ENCODE data around the gene FXR2. TPM values are rescaled to one million over a fixed set of nuclear protein-coding genes. Genes with fewer than 3 reads are reported as not detected.

FXR2 gene
- total and polyA plus RNA-seq, 2 donors from 2014 or later: 29.3 to 59.2 TPM

DNA sequence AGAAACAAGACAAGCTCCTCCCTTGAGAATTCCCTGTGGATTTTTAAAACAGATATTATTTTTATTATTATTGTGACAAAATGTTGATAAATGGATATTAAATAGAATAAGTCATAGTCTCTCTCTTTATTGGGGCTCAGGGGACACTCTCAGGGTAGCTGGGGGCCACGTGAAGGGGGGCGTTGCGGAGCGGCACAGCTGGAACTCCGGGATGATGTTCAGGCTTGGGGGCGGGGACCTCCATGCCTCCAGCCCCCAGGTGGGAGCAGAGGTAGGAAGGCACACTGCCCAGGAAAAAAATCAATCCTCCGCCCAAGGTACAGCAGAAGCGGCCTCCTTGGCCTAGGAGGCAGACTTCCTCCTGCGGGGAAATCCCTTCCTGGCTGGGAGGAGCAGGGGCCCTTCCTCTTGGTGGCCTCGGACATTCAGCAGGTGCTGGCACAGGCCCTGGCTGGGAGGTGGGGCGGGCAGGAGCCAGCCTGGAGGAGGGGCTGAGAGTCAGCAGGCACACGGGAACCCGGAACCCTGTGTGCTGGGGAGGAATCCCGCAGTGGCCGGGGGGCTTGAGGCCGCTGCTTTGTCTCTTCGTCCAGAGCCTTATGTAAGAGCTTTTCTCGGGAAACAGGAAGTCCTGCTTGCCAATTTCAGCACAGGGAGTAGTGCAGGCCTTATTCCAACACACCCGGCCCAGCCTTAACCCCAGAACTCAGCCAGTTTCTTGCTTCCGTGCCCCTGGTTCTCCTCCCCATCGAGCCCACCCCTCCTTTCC lies 56.7 kb downstream of the FXR2 start:
- FAIRE-seq (no peak), DNase-seq (peak; percentile 71 to 97 (median 86))
- H3K4me3 ChIP-seq (ENCODE audit: low read length in 3 of 3): peak overlapping the region; percentile 26 to 86 (median 65)
- no peaks in the 10 kb centered on the region for H3K27me3 ChIP-seq (ENCODE audit: control insufficient read depth, insufficient read depth, low read length)
- H3K9ac ChIP-seq (ENCODE audit: low read length in 3 of 3): peak overlapping the region in 2 of 3 donors; percentile 67 to 92
- TF ChIP-seq, protein P1, sequence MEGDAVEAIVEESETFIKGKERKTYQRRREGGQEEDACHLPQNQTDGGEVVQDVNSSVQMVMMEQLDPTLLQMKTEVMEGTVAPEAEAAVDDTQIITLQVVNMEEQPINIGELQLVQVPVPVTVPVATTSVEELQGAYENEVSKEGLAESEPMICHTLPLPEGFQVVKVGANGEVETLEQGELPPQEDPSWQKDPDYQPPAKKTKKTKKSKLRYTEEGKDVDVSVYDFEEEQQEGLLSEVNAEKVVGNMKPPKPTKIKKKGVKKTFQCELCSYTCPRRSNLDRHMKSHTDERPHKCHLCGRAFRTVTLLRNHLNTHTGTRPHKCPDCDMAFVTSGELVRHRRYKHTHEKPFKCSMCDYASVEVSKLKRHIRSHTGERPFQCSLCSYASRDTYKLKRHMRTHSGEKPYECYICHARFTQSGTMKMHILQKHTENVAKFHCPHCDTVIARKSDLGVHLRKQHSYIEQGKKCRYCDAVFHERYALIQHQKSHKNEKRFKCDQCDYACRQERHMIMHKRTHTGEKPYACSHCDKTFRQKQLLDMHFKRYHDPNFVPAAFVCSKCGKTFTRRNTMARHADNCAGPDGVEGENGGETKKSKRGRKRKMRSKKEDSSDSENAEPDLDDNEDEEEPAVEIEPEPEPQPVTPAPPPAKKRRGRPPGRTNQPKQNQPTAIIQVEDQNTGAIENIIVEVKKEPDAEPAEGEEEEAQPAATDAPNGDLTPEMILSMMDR (IDR thresholded peaks at IDR 0.05; ENCODE audit: borderline replicate concordance, extremely low read depth, insufficient read depth): no peak
- H3K4me1 ChIP-seq (ENCODE audit: control insufficient read depth in 2 of 3, insufficient read depth in 2 of 3, low read depth in 1 of 3, low read length in 3 of 3): peaks cover 3 to 43% (median 34%) of the 10 kb centered on the region in 3 donors
- H3K36me3 ChIP-seq (ENCODE audit: control insufficient read depth in 2 of 3, insufficient read depth in 3 of 3, low read length in 3 of 3): no peaks in the 10 kb centered on the region
- peak overlapping the region; percentile 99 to 100 for H3K27ac ChIP-seq (ENCODE audit: low read depth in 2 of 2, low read length in 2 of 2)
- H3K9me3 ChIP-seq (ENCODE audit: control insufficient read depth in 2 of 3, insufficient read depth in 1 of 3, low read length in 3 of 3): no peaks in the 10 kb centered on the region
- intact Hi-C loops (cut with DNase I): no loop called here

DNA sequence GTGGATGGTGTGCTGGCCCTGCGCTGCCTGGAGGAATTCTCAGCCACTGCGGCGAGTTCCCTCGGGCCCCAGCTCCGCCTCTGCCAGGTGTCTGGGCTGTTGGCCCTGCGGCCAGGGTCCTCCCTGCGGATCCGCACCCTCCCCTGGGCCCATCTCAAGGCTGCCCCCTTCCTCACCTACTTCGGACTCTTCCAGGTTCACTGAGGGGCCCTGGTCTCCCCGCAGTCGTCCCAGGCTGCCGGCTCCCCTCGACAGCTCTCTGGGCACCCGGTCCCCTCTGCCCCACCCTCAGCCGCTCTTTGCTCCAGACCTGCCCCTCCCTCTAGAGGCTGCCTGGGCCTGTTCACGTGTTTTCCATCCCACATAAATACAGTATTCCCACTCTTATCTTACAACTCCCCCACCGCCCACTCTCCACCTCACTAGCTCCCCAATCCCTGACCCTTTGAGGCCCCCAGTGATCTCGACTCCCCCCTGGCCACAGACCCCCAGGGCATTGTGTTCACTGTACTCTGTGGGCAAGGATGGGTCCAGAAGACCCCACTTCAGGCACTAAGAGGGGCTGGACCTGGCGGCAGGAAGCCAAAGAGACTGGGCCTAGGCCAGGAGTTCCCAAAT lies 57.4 kb downstream of the FXR2 start:
- TF ChIP-seq, protein P1 (IDR thresholded peaks at IDR 0.05; ENCODE audit: borderline replicate concordance, extremely low read depth, insufficient read depth): no peak
- H3K27ac ChIP-seq (ENCODE audit: low read depth in 2 of 2, low read length in 2 of 2): peak overlapping the region; percentile 99 to 100
- FAIRE-seq: no peak
- intact Hi-C loops (cut with DNase I): no loop called here
- no peaks in the 10 kb centered on the region for H3K27me3 ChIP-seq (ENCODE audit: control insufficient read depth, insufficient read depth, low read length)
- H3K9me3 ChIP-seq (ENCODE audit: control insufficient read depth in 2 of 3, insufficient read depth in 1 of 3, low read length in 3 of 3): no peaks in the 10 kb centered on the region
- no peak overlapping the region for H3K4me3 ChIP-seq (ENCODE audit: low read length in 3 of 3)
- peak overlapping the region in 2 of 3 donors; percentile 44 to 92 for H3K9ac ChIP-seq (ENCODE audit: low read length in 3 of 3)
- H3K36me3 ChIP-seq (ENCODE audit: control insufficient read depth in 2 of 3, insufficient read depth in 3 of 3, low read length in 3 of 3): no peaks in the 10 kb centered on the region
- DNase-seq: peak in 2 of 5 donors; percentile 61 to 81
- H3K4me1 ChIP-seq (ENCODE audit: control insufficient read depth in 2 of 3, insufficient read depth in 2 of 3, low read depth in 1 of 3, low read length in 3 of 3): peaks cover 3 to 38% (median 27%) of the 10 kb centered on the region in 3 donors

DNA sequence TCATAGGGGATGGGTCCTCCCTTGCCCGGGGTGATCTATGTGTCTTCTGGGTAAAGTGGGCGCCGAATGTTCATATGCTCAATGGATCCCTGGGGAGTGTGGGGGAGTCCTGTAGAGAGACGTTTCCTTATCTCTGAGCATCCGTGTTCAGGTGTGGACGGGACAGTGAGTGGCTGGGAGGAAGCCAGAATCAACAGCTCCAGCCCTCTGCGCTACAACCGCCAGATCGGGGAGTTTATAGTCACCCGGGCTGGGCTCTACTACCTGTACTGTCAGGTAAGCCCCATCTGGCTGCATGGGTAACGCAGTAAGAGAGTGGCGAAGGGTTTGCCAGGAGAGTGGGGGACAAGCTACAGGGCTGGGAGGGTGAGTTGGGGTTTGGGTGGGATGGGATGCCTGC lies 58.1 kb downstream of the FXR2 start:
- no peak for FAIRE-seq
- intact Hi-C loops (cut with DNase I): no loop called here

More for the DNA sequence above, 58.1 kb downstream of the FXR2 start:
- H3K9me3 ChIP-seq (ENCODE audit: control insufficient read depth in 2 of 3, insufficient read depth in 1 of 3, low read length in 3 of 3): no peaks in the 10 kb centered on the region
- TF ChIP-seq, protein P1 (IDR thresholded peaks at IDR 0.05; ENCODE audit: borderline replicate concordance, extremely low read depth, insufficient read depth): no peak
- H3K9ac ChIP-seq (ENCODE audit: low read length in 3 of 3): no peak overlapping the region
- peak overlapping the region; percentile 99 to 100 for H3K27ac ChIP-seq (ENCODE audit: low read depth in 2 of 2, low read length in 2 of 2)
- peaks cover 3 to 38% (median 27%) of the 10 kb centered on the region in 3 donors for H3K4me1 ChIP-seq (ENCODE audit: control insufficient read depth in 2 of 3, insufficient read depth in 2 of 3, low read depth in 1 of 3, low read length in 3 of 3)
- no peaks in the 10 kb centered on the region for H3K36me3 ChIP-seq (ENCODE audit: control insufficient read depth in 2 of 3, insufficient read depth in 3 of 3, low read length in 3 of 3)
- H3K27me3 ChIP-seq (ENCODE audit: control insufficient read depth, insufficient read depth, low read length): no peaks in the 10 kb centered on the region
- DNase-seq: no peak
- no peak overlapping the region for H3K4me3 ChIP-seq (ENCODE audit: low read length in 3 of 3)

Measured in kidney (tissue), 14 donors.